AG10803 (cell line): ENCODE measurements around the gene COX6A2.

Experiments
- DNase-seq: peaks from one replicate; pipeline ENCODE4 v3.0.0; 2010; ENCODE audit warnings: low read depth
- H3K4me3 ChIP-seq: 2 replicates; pipeline ENCODE4 v1.5.1; 2011; ENCODE audit warnings: mild to moderate bottlenecking, low read length, control low read depth
- TF ChIP-seq, protein P1 (sequence below): conservative IDR thresholded peaks from 2 replicates; pipeline ENCODE4 v1.5.1; 2011; ENCODE audit warnings: mild to moderate bottlenecking, low read length, control low read depth, inconsistent platforms

COX6A2 gene

DNA sequence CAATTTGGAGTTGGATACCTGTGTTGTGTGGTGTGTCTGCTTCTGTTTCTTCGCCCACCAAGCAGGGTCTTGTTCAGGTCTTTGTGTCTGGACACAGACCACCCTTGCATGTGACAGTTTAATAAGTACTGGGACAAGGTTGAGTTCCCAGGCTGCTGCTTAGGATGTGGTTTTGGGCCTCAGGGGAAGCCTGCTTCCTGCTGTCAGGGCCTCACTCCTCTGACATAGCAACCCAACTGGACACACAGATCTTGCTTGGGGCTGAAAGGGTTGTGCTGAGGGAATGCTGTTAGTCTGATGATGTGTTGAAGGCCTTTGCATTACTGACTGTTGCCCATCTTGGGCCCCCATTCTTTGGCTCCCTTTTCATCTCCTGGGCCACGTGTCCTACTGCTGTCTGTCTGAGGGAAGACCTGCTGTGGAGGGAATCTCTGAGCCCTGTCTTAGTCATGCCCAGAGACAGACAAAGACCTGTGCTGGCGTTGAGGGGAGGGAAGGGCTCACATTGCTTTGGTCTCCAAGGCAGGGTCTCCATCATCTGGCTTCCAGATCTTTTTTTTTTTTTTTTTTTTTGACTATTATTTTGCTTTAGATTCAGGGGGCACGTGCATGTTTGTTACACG, 39.1 kb upstream of the COX6A2 start:
- DNase-seq: peak; percentile 43

DNA sequence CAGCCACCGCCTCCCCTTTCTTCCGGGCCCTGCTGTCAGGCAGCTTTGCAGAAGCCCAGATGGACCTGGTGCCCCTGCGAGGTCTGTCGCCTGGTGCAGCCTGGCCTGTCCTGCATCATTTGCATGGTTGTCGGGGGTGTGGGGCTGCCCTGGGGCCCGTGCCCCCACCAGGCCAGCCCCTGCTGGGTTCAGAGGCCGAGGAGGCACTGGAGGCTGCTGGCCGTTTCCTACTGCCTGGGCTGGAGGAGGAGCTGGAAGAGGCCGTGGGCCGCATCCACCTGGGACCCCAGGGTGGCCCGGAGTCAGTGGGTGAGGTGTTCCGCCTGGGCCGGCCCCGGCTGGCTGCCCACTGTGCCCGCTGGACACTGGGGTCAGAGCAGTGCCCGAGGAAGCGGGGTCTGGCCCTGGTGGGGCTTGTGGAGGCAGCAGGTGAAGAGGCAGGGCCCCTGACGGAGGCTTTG, 38.3 kb upstream of the COX6A2 start:
- TF ChIP-seq, protein P1, sequence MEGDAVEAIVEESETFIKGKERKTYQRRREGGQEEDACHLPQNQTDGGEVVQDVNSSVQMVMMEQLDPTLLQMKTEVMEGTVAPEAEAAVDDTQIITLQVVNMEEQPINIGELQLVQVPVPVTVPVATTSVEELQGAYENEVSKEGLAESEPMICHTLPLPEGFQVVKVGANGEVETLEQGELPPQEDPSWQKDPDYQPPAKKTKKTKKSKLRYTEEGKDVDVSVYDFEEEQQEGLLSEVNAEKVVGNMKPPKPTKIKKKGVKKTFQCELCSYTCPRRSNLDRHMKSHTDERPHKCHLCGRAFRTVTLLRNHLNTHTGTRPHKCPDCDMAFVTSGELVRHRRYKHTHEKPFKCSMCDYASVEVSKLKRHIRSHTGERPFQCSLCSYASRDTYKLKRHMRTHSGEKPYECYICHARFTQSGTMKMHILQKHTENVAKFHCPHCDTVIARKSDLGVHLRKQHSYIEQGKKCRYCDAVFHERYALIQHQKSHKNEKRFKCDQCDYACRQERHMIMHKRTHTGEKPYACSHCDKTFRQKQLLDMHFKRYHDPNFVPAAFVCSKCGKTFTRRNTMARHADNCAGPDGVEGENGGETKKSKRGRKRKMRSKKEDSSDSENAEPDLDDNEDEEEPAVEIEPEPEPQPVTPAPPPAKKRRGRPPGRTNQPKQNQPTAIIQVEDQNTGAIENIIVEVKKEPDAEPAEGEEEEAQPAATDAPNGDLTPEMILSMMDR: no peak
- DNase-seq: no peak
- no peak overlapping the region for H3K4me3 ChIP-seq

More for the DNA sequence above, 39.1 kb upstream of the COX6A2 start:
- no peak overlapping the region for H3K4me3 ChIP-seq
- TF ChIP-seq, protein P1: no peak

DNA sequence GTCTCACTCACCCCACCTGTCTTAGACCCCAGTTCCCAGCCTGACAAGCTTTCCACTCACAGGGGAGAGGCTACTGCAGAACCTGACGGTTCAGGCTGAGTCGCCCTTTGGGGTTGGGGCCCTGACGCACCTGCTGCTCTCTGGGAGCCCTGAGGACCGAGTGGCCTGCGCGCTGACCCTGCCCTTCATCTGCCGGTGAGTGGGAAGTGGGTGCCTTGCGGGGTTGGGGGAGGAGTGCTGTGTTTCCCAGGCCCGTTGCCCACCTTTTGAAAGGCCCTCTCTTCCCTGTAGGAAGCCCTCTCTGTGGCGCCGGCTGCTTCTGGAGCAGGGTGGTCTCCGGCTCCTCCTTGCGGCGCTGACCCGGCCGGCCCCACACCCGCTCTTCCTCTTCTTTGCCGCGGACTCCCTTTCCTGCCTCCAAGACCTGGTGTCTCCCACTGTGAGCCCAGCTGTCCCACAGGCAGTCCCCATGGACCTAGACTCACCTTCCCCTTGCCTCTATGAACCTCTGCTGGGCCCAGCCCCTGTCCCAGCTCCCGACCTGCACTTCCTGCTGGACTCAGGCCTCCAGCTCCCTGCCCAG, 37.7 kb upstream of the COX6A2 start:
- H3K4me3 ChIP-seq: no peak overlapping the region
- TF ChIP-seq, protein P1: no peak
- no peak for DNase-seq

DNA sequence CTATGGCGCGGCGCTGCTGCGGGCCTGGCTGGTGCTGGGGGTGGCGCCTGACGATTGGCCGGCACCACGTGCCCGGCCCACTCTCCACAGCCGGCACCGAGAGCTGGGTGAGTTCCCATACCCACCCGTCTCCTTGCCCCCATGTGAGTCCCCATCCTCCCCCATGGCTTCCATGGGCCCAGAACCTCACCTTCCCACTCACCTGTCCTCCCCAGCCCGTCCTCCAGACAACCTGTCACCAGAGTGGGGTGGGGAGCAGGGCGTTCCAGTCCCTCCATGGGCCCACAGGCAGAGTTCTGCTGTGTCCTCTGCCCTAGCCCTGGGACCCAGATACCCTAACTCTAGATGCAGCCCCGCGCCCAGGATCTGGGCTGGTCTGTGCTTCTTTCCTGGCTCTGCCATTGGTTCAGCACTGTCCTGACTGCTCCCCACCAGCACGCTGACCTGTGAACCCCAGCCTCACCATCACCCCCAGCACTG, 36.7 kb upstream of the COX6A2 start:
- DNase-seq: no peak
- TF ChIP-seq, protein P1: no peak
- H3K4me3 ChIP-seq: no peak overlapping the region

DNA sequence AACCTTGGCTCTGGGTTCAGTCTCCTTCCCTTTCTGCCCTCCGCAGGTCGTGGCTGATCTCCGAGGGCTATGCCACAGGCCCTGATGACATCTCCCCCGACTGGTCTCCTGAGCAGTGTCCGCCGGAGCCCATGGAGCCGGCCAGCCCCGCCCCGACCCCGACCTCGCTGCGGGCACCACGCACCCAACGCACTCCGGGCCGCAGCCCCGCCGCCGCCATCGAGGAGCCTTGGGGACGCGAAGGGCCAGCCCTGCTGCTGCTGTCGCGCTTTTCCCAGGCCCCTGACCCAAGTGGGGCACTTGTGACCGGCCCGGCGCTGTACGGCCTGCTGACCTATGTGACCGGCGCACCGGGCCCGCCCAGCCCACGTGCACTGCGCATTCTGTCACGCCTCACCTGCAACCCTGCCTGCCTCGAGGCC, 36.2 kb upstream of the COX6A2 start:
- H3K4me3 ChIP-seq: no peak overlapping the region
- DNase-seq: no peak
- TF ChIP-seq, protein P1: no peak

DNA sequence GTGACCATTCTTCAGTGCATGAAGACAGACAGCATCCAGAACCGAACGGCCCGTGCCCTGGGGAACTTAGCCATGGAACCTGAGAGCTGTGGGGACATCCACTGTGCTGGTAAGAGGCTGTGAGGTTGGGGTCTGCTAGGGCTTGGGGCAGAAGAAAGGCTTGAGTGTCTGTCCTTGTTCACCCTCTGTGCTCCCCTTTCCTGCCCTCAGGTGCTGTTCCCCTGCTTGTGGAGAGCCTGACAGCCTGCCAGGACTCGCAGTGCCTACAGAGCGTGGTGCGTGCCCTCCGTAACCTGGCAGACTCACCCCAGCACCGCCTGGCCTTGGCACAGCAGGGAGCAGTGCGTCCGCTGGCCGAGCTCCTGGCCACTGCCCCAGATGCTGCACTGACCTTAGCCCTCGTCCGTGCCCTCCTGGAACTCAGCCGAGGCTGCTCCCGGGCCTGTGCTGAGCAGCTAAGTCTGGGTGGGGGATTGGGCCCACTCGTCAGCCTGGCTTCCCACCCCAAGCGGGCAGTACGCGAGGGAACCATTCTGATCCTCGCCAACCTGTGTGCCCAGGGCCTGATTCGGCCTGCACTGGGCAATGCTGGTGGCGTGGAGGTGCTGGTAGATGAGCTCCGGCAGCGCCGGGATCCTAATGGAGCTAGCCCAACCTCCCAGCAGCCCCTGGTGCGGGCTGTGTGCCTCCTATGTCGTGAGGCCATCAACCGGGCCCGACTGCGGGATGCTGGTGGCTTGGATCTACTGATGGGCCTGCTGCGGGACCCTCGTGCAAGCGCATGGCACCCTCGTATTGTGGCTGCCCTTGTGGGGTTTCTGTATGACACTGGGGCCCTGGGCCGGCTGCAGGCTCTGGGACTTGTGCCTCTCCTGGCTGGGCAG, 34.0 kb upstream of the COX6A2 start:
- DNase-seq: no peak
- TF ChIP-seq, protein P1: no peak
- H3K4me3 ChIP-seq: no peak overlapping the region
